GM06990 (cell line): ENCODE results near the gene NDUFB4.

ENCODE experiments used
- DNase-seq: peaks from one replicate; pipeline ENCODE4 v3.0.0-alpha.2; 2011; ENCODE audit not compliant: insufficient read length; ENCODE audit errors: extremely low read depth
- H3K27me3 ChIP-seq: replicated peaks from 2 replicates; pipeline ENCODE4 v1.6.0; 2011; ENCODE audit warnings: low read length; ENCODE audit not compliant: control insufficient read depth, insufficient read depth
- H3K36me3 ChIP-seq: 2 replicates; pipeline ENCODE4 v1.5.1; 2011; ENCODE audit warnings: low read length; ENCODE audit not compliant: control insufficient read depth, insufficient read depth
- H3K4me3 ChIP-seq: replicated peaks from 2 replicates; pipeline ENCODE4 v1.5.1; 2011; ENCODE audit warnings: low read depth, mild to moderate bottlenecking, control low read depth, low read length
- TF ChIP-seq, protein P1 (sequence below): IDR thresholded peaks from 2 replicates; pipeline ENCODE4 v1.5.1; 2011; ENCODE audit warnings: low read length, control low read depth, mild to moderate bottlenecking, inconsistent platforms; ENCODE audit not compliant: insufficient read depth, poor library complexity, severe bottlenecking

Gene NDUFB4

DNA sequence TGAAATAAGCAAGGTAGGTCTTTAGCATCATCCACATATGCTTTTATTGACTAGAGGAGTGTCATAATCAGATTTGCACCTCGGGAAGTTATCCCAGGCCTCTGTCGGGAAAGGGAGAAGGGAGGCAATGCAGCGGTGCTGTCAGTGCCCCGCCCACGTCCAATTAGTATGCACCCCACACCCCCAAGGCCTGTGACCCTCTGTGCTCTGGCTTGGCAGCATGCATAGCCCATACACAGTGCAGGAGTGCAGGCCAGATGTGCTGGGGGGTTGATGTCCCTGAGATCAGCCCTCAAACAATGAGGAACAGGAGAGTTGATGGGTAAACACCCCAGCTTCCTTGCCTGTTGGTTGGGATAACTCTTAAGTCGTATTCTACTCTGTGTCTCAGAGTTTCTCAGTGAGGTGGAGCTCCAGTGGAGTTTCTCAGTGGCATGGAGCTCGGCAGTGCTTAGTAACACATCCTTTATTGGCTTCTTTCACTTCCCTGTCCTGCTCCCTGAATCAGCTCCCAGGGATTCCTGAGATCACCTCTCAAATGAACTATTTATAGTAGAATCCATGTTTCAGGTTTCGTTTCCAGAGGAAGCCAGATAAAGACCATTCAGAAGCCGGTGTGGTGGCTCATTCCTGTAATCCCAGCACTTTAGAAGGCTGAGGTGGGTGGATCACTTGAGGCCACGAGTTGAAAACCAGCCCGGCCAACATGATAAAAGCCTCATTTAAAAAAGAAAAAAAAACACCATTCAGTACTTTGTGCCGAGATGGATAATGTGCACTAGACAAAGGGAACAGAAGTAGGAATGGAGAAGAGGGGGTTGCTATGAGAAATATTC is 26.7 kb upstream of the NDUFB4 start:
- no peaks in the 10 kb centered on the region for H3K27me3 ChIP-seq
- H3K36me3 ChIP-seq: no peaks in the 10 kb centered on the region
- H3K4me3 ChIP-seq: no peak overlapping the region
- TF ChIP-seq, protein P1, sequence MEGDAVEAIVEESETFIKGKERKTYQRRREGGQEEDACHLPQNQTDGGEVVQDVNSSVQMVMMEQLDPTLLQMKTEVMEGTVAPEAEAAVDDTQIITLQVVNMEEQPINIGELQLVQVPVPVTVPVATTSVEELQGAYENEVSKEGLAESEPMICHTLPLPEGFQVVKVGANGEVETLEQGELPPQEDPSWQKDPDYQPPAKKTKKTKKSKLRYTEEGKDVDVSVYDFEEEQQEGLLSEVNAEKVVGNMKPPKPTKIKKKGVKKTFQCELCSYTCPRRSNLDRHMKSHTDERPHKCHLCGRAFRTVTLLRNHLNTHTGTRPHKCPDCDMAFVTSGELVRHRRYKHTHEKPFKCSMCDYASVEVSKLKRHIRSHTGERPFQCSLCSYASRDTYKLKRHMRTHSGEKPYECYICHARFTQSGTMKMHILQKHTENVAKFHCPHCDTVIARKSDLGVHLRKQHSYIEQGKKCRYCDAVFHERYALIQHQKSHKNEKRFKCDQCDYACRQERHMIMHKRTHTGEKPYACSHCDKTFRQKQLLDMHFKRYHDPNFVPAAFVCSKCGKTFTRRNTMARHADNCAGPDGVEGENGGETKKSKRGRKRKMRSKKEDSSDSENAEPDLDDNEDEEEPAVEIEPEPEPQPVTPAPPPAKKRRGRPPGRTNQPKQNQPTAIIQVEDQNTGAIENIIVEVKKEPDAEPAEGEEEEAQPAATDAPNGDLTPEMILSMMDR: no peak
- no peak for DNase-seq

DNA sequence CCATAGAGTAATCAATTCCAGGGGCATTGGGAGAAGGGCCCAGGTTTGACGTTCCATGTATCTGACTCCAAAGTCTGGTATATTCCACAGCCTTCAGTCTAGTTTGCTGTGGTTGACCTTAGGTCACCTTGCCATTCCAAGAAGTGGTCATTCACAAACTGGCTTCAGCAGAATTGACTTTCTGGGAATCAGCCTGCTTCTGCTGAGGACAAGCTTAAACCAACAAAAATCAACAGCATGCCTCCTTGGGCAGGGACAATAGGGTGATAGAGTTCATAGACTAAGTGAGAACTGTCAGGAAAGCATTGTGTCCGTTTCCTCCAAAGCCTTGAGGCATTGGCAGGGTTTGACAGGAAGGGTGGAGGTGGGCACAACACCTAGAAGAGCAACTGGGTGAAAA is 24.1 kb upstream of the NDUFB4 start:
- TF ChIP-seq, protein P1: no peak

DNA sequence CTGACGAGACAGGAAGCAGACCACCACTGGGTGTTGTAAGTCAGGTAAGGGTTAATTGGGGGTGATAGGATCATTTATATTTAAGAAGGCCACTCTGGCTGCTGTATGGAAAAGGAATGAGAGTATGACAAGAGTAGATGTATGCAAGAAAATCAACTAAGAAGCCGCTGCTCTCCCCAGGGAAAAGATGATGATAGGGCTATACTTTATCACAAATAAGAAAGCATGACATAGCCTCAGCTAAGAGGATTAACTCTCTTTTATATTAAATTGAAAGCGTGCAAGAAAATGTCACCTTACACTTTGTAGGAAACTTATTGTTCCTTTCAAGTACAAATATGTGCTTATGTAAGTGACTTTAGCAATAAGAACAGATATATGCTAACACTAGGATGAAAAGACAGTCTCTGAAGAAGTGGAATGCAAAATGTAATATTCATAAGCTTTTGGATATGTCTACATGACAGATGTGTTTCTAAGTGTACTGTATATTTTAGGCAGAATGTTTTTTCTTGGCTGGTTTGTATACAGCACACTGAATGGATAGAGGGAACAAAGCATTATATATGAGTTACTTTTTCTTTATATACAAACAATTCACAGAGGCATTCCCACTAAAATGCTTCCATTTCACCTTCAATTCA is 8.7 kb upstream of the NDUFB4 start:
- no peak for DNase-seq
- TF ChIP-seq, protein P1: no peak
- no peaks in the 10 kb centered on the region for H3K36me3 ChIP-seq
- H3K27me3 ChIP-seq: no peaks in the 10 kb centered on the region
- no peak overlapping the region for H3K4me3 ChIP-seq

More for the DNA sequence above, 24.1 kb upstream of the NDUFB4 start:
- H3K4me3 ChIP-seq: no peak overlapping the region
- no peaks in the 10 kb centered on the region for H3K27me3 ChIP-seq
- DNase-seq: no peak
- no peaks in the 10 kb centered on the region for H3K36me3 ChIP-seq

DNA sequence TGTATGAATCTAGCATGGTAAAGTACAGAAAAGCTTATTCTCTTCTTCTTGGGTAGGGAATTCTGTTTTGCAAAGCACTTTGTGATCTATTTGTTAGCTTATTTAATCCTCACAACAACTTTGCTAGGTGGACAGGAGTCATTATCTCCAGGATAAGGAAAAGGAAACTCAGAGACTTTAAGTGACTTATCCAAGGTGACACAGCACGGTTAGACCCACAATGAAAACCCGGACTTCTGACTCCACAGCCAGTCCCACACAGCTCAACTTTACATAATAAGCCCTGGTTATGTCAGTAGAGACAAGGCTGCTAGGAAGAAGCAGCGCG is 384 bp upstream of the NDUFB4 start:
- H3K27me3 ChIP-seq: no peaks in the 10 kb centered on the region
- H3K36me3 ChIP-seq: peaks cover 8% of the 10 kb centered on the region
- TF ChIP-seq, protein P1: no peak
- peak overlapping the region; percentile 95 for H3K4me3 ChIP-seq
- no peak for DNase-seq

DNA sequence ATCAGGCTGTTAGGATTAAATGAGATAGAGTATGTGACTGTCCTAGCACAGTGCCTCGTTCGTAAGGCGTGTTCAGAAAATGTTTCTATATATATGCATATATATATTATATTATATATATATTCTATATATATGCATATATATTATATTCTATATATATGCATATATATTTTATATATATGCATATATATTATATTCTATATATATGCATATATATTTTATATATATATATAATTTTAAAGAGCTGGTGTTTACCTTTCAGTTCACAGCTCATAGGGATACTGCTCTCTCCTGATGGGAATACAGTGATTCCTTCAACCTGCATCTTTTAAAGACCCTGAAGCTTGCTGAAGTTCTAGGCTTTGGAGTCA is 702 bp downstream of the NDUFB4 start:
- Histone ChIP-seq H3K4me3 (peak overlapping the region; percentile 95), H3K27me3 (no peaks in the 10 kb centered on the region), H3K36me3 (peaks cover 8% of the 10 kb centered on the region)
- TF ChIP-seq, protein P1: no peak
- no peak for DNase-seq
